ENCODE results near the gene PTDSS2.

- no peak for TF ChIP-seq CTCF (conservative IDR thresholded peaks at IDR 0.05; ENCODE audit: low read depth, low read length)
- no peak for TF ChIP-seq MXI1 (IDR thresholded peaks at IDR 0.05; ENCODE audit: borderline replicate concordance, low read depth, low read length)
- no peak for TF ChIP-seq MAFK (IDR thresholded peaks at IDR 0.05; ENCODE audit: low read depth, low read length)
- TF ChIP-seq POLR2A (IDR thresholded peaks at IDR 0.05; ENCODE audit: low read depth, low read length) = no peak
- TF ChIP-seq MAZ (IDR thresholded peaks at IDR 0.05; ENCODE audit: borderline replicate concordance, low read depth, low read length) = no peak
Observed at GRCh38 chr11:473415-473814, 23.3 kb downstream of the PTDSS2 start.
